Activated CD8-positive, alpha-beta T cell treated with anti-CD3 and anti-CD28 coated beads for 36 hours (primary cell): ENCODE data around the gene PPM1L. TPM values are rescaled to one million over a fixed set of nuclear protein-coding genes. Genes with fewer than 3 reads are reported as not detected.

Experiments used
- ATAC-seq: fragments of 200-7000 bp; cut with Tn5 transposase; one replicate; pipeline ENCODE4 v1.10.0; 2021; ENCODE audit warnings: mild to moderate bottlenecking, moderate library complexity
- CTCF ChIA-PET: fragments of 350-600 bp; sonication (Branson Sonifier 250); formaldehyde crosslinking; loops from one replicate; lab custom pipeline; 2021; ENCODE audit warnings: antibody characterized with exemption; lab: Charles Lee
- POLR2A ChIA-PET: fragments of 350-600 bp; sonication (Branson Sonifier 250); formaldehyde crosslinking; loops from one replicate; lab custom pipeline; 2021; ENCODE audit warnings: antibody characterized with exemption; lab: Charles Lee
- DNase-seq: peaks from one replicate; pipeline ENCODE4 v3.0.0-alpha.2; 2020
- H3K27ac Mint-ChIP-seq: one replicate; pipeline ENCODE4 v1.8.0; 2021; ENCODE audit warnings: mild to moderate bottlenecking, mixed read lengths
- H3K27me3 Mint-ChIP-seq: one replicate; pipeline ENCODE4 v1.8.0; 2021; ENCODE audit warnings: mixed read lengths
- H3K36me3 Mint-ChIP-seq: one replicate; pipeline ENCODE4 v1.8.0; 2021; ENCODE audit warnings: low read depth, mixed read lengths
- H3K4me1 Mint-ChIP-seq: one replicate; pipeline ENCODE4 v1.8.0; 2021; ENCODE audit warnings: low read depth, mixed read lengths
- H3K4me3 Mint-ChIP-seq: one replicate; pipeline ENCODE4 v1.8.0; 2021; ENCODE audit warnings: mild to moderate bottlenecking, moderate library complexity, mixed read lengths
- H3K9me3 Mint-ChIP-seq: one replicate; pipeline ENCODE4 v1.8.0; 2021; ENCODE audit warnings: mixed read lengths
- CTCF ChIP-seq: fragments of 200-600 bp; IDR thresholded peaks from one replicate; pipeline ENCODE4 v1.8.0; 2022; ENCODE audit warnings: antibody characterized with exemption, mild to moderate bottlenecking
- intact Hi-C: fragments of 100-400 bp; cut with micrococcal nuclease; formaldehyde crosslinking; loops from one replicate; pipeline ENCODE4 v1.10.0; 2022
- total RNA-seq, 2 experiments: library from RNA; stranded (reverse); gene quantifications; one replicate each; pipeline ENCODE4 v1.2.3, GENCODE V29; 2021

Gene PPM1L
- total RNA-seq, 2 experiments from 2014 or later: 2.6 to 2.7 TPM

DNA sequence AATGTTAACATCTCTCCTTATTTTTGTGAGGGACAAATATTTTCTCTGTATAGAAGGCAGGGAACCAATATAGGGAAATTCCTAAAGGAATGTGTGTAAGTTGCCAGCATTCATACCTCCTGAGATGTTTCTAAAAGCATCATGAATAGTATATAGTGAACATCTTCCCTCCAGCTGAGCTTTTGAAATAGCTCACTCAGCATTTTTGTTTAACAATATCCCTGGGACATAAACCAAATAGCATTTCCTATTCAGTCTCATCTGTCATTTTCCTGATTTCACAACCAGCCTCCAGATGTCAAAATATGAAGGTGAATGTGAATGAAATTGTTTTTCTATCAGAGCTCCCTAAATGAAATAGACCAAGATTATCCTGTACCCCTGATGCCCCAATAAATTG lies 137.2 kb downstream of the PPM1L start:
- ChIA-PET CTCF (interaction anchor here (1.5 kb wide), 1 partner anchor 48 kb away, joined by 4 read pairs; no protein-coding TSS in a partner anchor), POLR2A (no interaction called here)
- intact Hi-C loops: no loop called here
- peaks cover 9% of the 10 kb centered on the region for H3K9me3 Mint-ChIP-seq
- no peak overlapping the region for H3K4me3 Mint-ChIP-seq
- H3K27ac Mint-ChIP-seq: no peak overlapping the region
- no peaks in the 10 kb centered on the region for H3K36me3 Mint-ChIP-seq
- H3K4me1 Mint-ChIP-seq: no peaks in the 10 kb centered on the region
- no peak for DNase-seq
- no peaks in the 10 kb centered on the region for H3K27me3 Mint-ChIP-seq
- ATAC-seq: no peak
- TF ChIP-seq CTCF: no peak

DNA sequence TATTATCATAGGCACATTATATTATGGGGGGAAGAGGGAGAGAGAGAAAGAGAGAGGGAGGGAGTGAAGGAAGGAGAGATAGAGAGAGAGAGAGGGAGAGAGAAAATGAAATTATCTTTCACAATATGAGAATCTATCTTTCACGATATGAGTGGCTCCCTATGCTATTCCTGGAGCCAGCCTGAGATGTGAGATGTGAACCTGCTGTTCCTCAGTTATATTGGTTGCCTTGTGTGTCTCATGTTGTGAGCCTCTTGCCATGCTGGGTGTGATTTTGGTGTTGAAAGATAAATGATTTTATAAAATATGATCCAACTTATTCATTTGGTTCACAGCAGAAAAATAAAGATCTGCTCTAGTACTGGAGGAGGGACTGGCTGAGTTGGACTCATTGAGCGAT lies 148.7 kb downstream of the PPM1L start:
- ChIA-PET CTCF (no interaction called here), POLR2A (no interaction called here)
- Mint-ChIP-seq H3K4me1 (no peaks in the 10 kb centered on the region), H3K27me3 (peaks cover 2% of the 10 kb centered on the region), H3K36me3 (peaks cover 2% of the 10 kb centered on the region), H3K27ac (no peak overlapping the region), H3K9me3 (peaks cover 6% of the 10 kb centered on the region), H3K4me3 (no peak overlapping the region)
- intact Hi-C loops: no loop called here
- no peak for TF ChIP-seq CTCF
- DNase-seq (no peak), ATAC-seq (no peak)

DNA sequence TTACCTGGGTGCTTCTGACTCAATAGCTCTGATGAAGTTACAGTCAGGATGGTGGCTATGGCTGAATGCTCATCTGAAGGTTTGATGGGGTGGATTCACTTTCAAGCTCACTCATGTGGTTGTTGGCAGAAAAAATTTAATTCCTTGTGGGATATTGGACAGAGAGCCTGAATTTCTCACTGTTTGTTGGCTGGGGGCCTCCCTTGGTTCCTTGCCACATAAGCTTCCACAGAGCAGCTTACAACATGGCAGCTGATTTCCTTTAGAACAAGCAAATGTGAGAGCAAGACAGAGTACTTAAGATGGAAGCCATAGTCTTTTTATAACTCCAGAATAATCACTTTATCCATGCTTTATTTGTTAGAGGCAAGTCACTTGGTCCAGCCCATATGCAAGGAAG lies 150.6 kb downstream of the PPM1L start:
- Mint-ChIP-seq H3K9me3 (peaks cover 6% of the 10 kb centered on the region), H3K36me3 (peaks cover 2% of the 10 kb centered on the region), H3K27ac (no peak overlapping the region), H3K27me3 (peaks cover 2% of the 10 kb centered on the region), H3K4me1 (no peaks in the 10 kb centered on the region), H3K4me3 (no peak overlapping the region)
- ChIA-PET CTCF (interaction anchor here (1.0 kb wide), 1 partner anchor 35 kb away, joined by 3 read pairs; no protein-coding TSS in a partner anchor), POLR2A (no interaction called here)
- ATAC-seq (no peak), DNase-seq (no peak)
- no peak for TF ChIP-seq CTCF
- intact Hi-C loops: no loop called here

- ChIA-PET CTCF (interaction anchor here (1.5 kb wide), 1 partner anchor 15 kb away, joined by 3 read pairs; no protein-coding TSS in a partner anchor), POLR2A (no interaction called here)
- ATAC-seq (no peak), DNase-seq (no peak)
- Mint-ChIP-seq H3K27ac (no peak overlapping the region), H3K4me3 (no peak overlapping the region), H3K36me3 (peaks cover 2% of the 10 kb centered on the region), H3K9me3 (peaks cover 6% of the 10 kb centered on the region), H3K27me3 (peaks cover 2% of the 10 kb centered on the region), H3K4me1 (no peaks in the 10 kb centered on the region)
- no peak for TF ChIP-seq CTCF
- intact Hi-C loops: no loop called here
Measured at GRCh38 chr3:160909917-160910316, 153.9 kb downstream of the PPM1L start.

DNA sequence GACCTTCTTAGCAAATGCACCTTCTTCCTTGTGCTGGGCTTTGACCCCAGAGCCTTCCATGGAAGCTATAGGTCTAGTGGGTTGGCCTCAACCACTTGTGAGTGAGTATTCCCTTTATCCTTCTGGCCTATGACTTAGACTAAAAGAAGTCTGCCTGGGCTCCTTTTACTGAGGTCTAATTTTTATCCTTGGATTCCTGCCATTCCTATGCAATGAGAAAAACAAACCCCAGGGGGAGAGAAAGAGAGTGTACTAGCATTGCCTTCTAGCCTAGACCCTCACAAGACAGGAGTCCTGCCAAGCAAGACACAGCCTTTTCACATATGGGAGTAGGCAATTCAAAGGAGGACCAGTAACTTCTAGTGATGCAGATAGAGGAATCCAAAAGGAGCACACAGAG lies 155.4 kb downstream of the PPM1L start:
- DNase-seq (no peak), ATAC-seq (no peak)
- intact Hi-C loops: no loop called here
- CTCF ChIA-PET: no interaction called here
- no peak overlapping the region for H3K4me3 Mint-ChIP-seq
- H3K27ac Mint-ChIP-seq: no peak overlapping the region
- TF ChIP-seq CTCF: no peak
- POLR2A ChIA-PET: no interaction called here
- H3K36me3 Mint-ChIP-seq: peaks cover 2% of the 10 kb centered on the region
- peaks cover 2% of the 10 kb centered on the region for H3K27me3 Mint-ChIP-seq
- H3K4me1 Mint-ChIP-seq: no peaks in the 10 kb centered on the region
- H3K9me3 Mint-ChIP-seq: peaks cover 6% of the 10 kb centered on the region
